OCI-LY1 (cell line): ENCODE measurements around the gene TEX52.

Experiments
- CTCF ChIP-seq: fragments of 200-600 bp; sonication (generic), shearing (Covaris generic); IDR thresholded peaks from 2 replicates; pipeline ENCODE4 v1.5.1; 2017; ENCODE audit warnings: mild to moderate bottlenecking, antibody characterized with exemption, low read length, moderate library complexity, mixed read lengths
- EZH2 ChIP-seq: fragments of 200-600 bp; sonication (generic), shearing (Covaris generic); IDR thresholded peaks from 2 replicates; pipeline ENCODE4 v1.8.0; 2017; ENCODE audit warnings: borderline replicate concordance, mixed run types, mild to moderate bottlenecking, antibody characterized with exemption, low read length, moderate library complexity, mixed read lengths

GRCh38 chr12:2902272-2902880, 45.5 kb upstream of the TEX52 start:
- TF ChIP-seq CTCF = no peak
- TF ChIP-seq EZH2 = no peak
